Measurements from ENCODE around the gene SH2D4B.

- no peak for TF ChIP-seq CTCF (conservative IDR thresholded peaks at IDR 0.05; ENCODE audit: low read depth, low read length)
- no peak for TF ChIP-seq EZH2 (IDR thresholded peaks at IDR 0.05; ENCODE audit: low read length, unreplicated experiment)
Measured at GRCh38 chr10:80672613-80673012, 134.9 kb downstream of the SH2D4B start.

Data from PC-3 (cell line).